ENCODE measurements around the gene RFFL. TPM values are rescaled to one million over a fixed set of nuclear protein-coding genes. Genes with fewer than 3 reads are reported as not detected.
A peak's percentile ranks its signal among the peaks of the same experiment; 100 is the strongest.

RFFL gene
- total RNA-seq, 1 experiment from 2014 or later: 29.6 TPM

DNA sequence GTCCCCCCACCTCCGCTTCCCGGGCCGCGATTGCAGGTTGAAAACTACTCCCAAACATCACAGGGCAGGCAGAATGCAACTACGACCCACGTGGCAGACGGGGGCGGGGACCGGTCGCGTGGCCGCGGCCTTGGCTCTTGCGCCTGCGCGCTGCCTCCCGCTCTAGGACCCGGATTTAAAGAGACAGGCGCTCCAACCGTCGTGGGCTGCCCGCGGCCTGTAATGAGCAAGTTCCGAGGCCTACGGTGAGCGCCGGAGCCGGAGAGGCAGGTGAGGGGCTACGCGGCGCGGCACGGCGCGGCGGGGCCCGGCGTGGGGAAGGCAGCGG, 83.2 kb downstream of the RFFL start, which contains the start of gene LIG3:
Gene LIG3 (plus strand): TSS at position 160 of the 328 bp plus-strand sequence. CDS start 2,494 bp downstream, outside the sequence.
- DNase-seq: peak; percentile 95 to 97
- no peaks in the 10 kb centered on the region for H3K9me3 Mint-ChIP-seq (ENCODE audit: unreplicated experiment)
- H3K4me1 Mint-ChIP-seq (ENCODE audit: low read depth, unreplicated experiment): peaks cover 10% of the 10 kb centered on the region
- Histone ChIP-seq H3K27me3 (replicated peaks; ENCODE audit: control insufficient read depth, insufficient read depth, low read length) (no peaks in the 10 kb centered on the region), H3K9me3 (no peaks in the 10 kb centered on the region), H3K36me3 (ENCODE audit: control insufficient read depth, insufficient read depth, low read length) (no peaks in the 10 kb centered on the region), H3K4me3 (ENCODE audit: low read depth, low read length) (peak within 1 kb of the TSS; percentile 75), H3K4me1 (0 out of 2 replicates have a peak, but pooled peaks cover 10% of the 10 kb centered on the region)
- no TSS peak for BruUV-seq (replicated peaks)
- TF ChIP-seq, protein P1, sequence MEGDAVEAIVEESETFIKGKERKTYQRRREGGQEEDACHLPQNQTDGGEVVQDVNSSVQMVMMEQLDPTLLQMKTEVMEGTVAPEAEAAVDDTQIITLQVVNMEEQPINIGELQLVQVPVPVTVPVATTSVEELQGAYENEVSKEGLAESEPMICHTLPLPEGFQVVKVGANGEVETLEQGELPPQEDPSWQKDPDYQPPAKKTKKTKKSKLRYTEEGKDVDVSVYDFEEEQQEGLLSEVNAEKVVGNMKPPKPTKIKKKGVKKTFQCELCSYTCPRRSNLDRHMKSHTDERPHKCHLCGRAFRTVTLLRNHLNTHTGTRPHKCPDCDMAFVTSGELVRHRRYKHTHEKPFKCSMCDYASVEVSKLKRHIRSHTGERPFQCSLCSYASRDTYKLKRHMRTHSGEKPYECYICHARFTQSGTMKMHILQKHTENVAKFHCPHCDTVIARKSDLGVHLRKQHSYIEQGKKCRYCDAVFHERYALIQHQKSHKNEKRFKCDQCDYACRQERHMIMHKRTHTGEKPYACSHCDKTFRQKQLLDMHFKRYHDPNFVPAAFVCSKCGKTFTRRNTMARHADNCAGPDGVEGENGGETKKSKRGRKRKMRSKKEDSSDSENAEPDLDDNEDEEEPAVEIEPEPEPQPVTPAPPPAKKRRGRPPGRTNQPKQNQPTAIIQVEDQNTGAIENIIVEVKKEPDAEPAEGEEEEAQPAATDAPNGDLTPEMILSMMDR (IDR thresholded peaks at IDR 0.05; ENCODE audit: insufficient read depth in 1 of 2, low read depth in 1 of 2, low read length in 1 of 2, severe bottlenecking in 1 of 2, unreplicated experiment in 1 of 2): no peak
- H3K4me3 Mint-ChIP-seq (ENCODE audit: unreplicated experiment): peak within 1 kb of the TSS; percentile 85
- H3K36me3 Mint-ChIP-seq (ENCODE audit: insufficient read depth, unreplicated experiment): peaks cover 19% of the 10 kb centered on the region
- H3K27me3 Mint-ChIP-seq (ENCODE audit: insufficient read depth, unreplicated experiment): no peaks in the 10 kb centered on the region
- H3K27ac Mint-ChIP-seq (ENCODE audit: unreplicated experiment): peak within 1 kb of the TSS; percentile 93
- ChIA-PET POLR2A (interaction anchor here (0.6 to 2.1 kb wide), 5 partner anchors 11 to 1155 kb away, joined by 3 to 11 read pairs (median 5); partner anchors contain the start of genes CCT6B, RFFL and ZNF830), CTCF (interaction anchor here (0.8 to 2.3 kb wide), 2 partner anchors 109 to 139 kb away, joined by 3 to 8 read pairs; partner anchors contain the start of gene RAD51D)
- intact Hi-C loops (cut with micrococcal nuclease; ENCODE audit: unreplicated experiment): loop anchor here (2.0 to 5.0 kb wide), 2 partner anchors 137 to 560 kb away; partner anchors contain the start of gene RAD51D

- TF ChIP-seq, protein P1 (IDR thresholded peaks at IDR 0.05; ENCODE audit: insufficient read depth in 1 of 2, low read depth in 1 of 2, low read length in 1 of 2, severe bottlenecking in 1 of 2, unreplicated experiment in 1 of 2): no peak
- BruUV-seq (replicated peaks): TSS peak; percentile 86
- Mint-ChIP-seq H3K4me3 (ENCODE audit: unreplicated experiment) (peak overlapping the region; percentile 85), H3K27ac (ENCODE audit: unreplicated experiment) (peak overlapping the region; percentile 93), H3K9me3 (ENCODE audit: unreplicated experiment) (no peaks in the 10 kb centered on the region), H3K4me1 (ENCODE audit: low read depth, unreplicated experiment) (peaks cover 10% of the 10 kb centered on the region), H3K27me3 (ENCODE audit: insufficient read depth, unreplicated experiment) (no peaks in the 10 kb centered on the region), H3K36me3 (ENCODE audit: insufficient read depth, unreplicated experiment) (peaks cover 19% of the 10 kb centered on the region)
- intact Hi-C loops (cut with micrococcal nuclease; ENCODE audit: unreplicated experiment): loop anchor here (2.0 to 5.0 kb wide), 2 partner anchors 138 to 559 kb away; partner anchors contain the start of gene RAD51D
- CTCF ChIA-PET: interaction anchor here (2.3 kb wide), 1 partner anchor 140 kb away, joined by 8 read pairs; the partner anchor contains the start of gene RAD51D
- Histone ChIP-seq H3K9me3 (no peaks in the 10 kb centered on the region), H3K36me3 (ENCODE audit: control insufficient read depth, insufficient read depth, low read length) (no peaks in the 10 kb centered on the region), H3K27me3 (replicated peaks; ENCODE audit: control insufficient read depth, insufficient read depth, low read length) (no peaks in the 10 kb centered on the region), H3K4me3 (ENCODE audit: low read depth, low read length) (peak overlapping the region; percentile 75), H3K4me1 (0 out of 2 replicates have a peak, but pooled peaks cover 10% of the 10 kb centered on the region)
- DNase-seq: no peak
- POLR2A ChIA-PET: interaction anchor here (0.6 to 2.1 kb wide), 3 partner anchors 18 to 1155 kb away, joined by 4 to 11 read pairs (median 5); partner anchors contain the start of genes CCT6B, RFFL and ZNF830
These were observed 83.7 kb downstream of the RFFL start for GRCh38 chr17:34979650-34980352.

DNA sequence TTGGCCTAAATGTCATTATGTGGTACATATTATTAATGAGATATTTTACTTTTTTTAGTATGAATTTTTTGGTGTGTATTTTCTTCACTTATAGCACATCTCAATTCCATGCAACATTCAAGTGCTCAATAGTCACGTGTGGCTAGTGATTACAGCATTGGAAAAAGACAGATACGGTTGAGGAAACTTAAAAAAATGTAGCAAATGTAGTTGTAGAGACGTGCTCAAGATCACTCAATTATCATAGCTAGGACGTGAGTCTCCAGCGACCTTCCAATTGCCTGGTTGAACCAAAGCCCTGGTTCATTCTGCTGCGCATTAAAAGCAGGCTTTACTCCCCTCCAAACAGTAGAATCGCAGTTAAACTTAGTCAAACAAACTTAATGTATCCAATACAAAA, 84.4 kb downstream of the RFFL start:
- Histone ChIP-seq H3K4me1 (0 out of 2 replicates have a peak, but pooled peaks cover 10% of the 10 kb centered on the region), H3K9me3 (no peaks in the 10 kb centered on the region), H3K27me3 (replicated peaks; ENCODE audit: control insufficient read depth, insufficient read depth, low read length) (no peaks in the 10 kb centered on the region), H3K36me3 (ENCODE audit: control insufficient read depth, insufficient read depth, low read length) (no peaks in the 10 kb centered on the region), H3K4me3 (ENCODE audit: low read depth, low read length) (no peak overlapping the region)
- peak overlapping the region; percentile 93 for H3K27ac Mint-ChIP-seq (ENCODE audit: unreplicated experiment)
- no peak for DNase-seq
- ChIA-PET POLR2A (no interaction called here), CTCF (no interaction called here)
- no peaks in the 10 kb centered on the region for H3K9me3 Mint-ChIP-seq (ENCODE audit: unreplicated experiment)
- H3K36me3 Mint-ChIP-seq (ENCODE audit: insufficient read depth, unreplicated experiment): peaks cover 19% of the 10 kb centered on the region
- intact Hi-C loops (cut with micrococcal nuclease; ENCODE audit: unreplicated experiment): no loop called here
- no TSS peak for BruUV-seq (replicated peaks)
- H3K4me1 Mint-ChIP-seq (ENCODE audit: low read depth, unreplicated experiment): peaks cover 10% of the 10 kb centered on the region
- H3K27me3 Mint-ChIP-seq (ENCODE audit: insufficient read depth, unreplicated experiment): no peaks in the 10 kb centered on the region
- TF ChIP-seq, protein P1 (IDR thresholded peaks at IDR 0.05; ENCODE audit: insufficient read depth in 1 of 2, low read depth in 1 of 2, low read length in 1 of 2, severe bottlenecking in 1 of 2, unreplicated experiment in 1 of 2): no peak
- H3K4me3 Mint-ChIP-seq (ENCODE audit: unreplicated experiment): peak overlapping the region; percentile 85

All from Caco-2 (cell line).